GM12892 (cell line): ENCODE data around the gene SLC22A17.

Experiments
- POLR2A ChIP-seq: IDR thresholded peaks from 2 replicates; pipeline ENCODE4 v1.6.1; 2011; ENCODE audit warnings: low read depth, low read length, control low read depth
- POLR2AphosphoS5 ChIP-seq: IDR thresholded peaks from 2 replicates; pipeline ENCODE4 v1.6.1; 2011; ENCODE audit warnings: low read depth, low read length, control low read depth

GRCh38 chr14:23379366-23380196 lies 26.9 kb upstream of the SLC22A17 start:
- TF ChIP-seq POLR2A (no peak), POLR2AphosphoS5 (no peak)
